22Rv1 (cell line): ENCODE results near the gene ASB9.

Experiments
- ZFX ChIP-seq: fragments of 450-650 bp; IDR thresholded peaks from 2 replicates; pipeline ENCODE4 v1.6.1; 2017; ENCODE audit warnings: antibody characterized with exemption, borderline replicate concordance
- TF ChIP-seq, protein P1 (sequence below): fragments of 450-650 bp; IDR thresholded peaks from 2 replicates; pipeline ENCODE4 v1.5.1; 2017; ENCODE audit warnings: mild to moderate bottlenecking

DNA sequence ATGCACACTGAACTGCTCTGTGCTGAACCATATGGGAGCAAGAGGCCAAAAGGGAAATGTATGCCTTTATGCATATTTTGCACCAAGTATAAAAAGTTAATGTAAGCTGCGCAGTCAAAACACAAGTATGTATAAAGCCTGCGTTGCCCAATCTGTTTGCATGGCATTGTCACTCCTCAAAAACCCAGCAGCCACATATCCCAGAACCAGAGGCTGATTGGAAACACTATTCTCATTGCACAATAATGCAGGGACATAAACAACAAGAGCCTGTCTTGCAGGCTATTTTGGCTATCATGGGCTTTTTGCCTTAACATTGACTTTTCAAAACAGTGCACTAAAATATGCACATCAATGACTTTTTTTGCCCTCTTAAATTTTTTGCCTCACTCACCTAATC, 5.1 kb upstream of the ASB9 start:
- TF ChIP-seq, protein P1, sequence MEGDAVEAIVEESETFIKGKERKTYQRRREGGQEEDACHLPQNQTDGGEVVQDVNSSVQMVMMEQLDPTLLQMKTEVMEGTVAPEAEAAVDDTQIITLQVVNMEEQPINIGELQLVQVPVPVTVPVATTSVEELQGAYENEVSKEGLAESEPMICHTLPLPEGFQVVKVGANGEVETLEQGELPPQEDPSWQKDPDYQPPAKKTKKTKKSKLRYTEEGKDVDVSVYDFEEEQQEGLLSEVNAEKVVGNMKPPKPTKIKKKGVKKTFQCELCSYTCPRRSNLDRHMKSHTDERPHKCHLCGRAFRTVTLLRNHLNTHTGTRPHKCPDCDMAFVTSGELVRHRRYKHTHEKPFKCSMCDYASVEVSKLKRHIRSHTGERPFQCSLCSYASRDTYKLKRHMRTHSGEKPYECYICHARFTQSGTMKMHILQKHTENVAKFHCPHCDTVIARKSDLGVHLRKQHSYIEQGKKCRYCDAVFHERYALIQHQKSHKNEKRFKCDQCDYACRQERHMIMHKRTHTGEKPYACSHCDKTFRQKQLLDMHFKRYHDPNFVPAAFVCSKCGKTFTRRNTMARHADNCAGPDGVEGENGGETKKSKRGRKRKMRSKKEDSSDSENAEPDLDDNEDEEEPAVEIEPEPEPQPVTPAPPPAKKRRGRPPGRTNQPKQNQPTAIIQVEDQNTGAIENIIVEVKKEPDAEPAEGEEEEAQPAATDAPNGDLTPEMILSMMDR, result no peak
- no peak for TF ChIP-seq ZFX
